Caco-2 (cell line): ENCODE results near the gene TEDC2. TPM values are rescaled to one million over a fixed set of nuclear protein-coding genes. Genes with fewer than 3 reads are reported as not detected.

Experiments
- BruUV-seq: library from RNA; stranded (reverse); fragments of 400-500 nt; replicated peaks from 2 replicates; lab custom pipeline; 2021; lab: Mats Ljungman, UMichigan
- CTCF ChIA-PET: fragments of 300-600 bp; sonication (Branson Sonifier 250); formaldehyde crosslinking; loops from one replicate; lab custom pipeline; 2022; ENCODE audit warnings: antibody characterized with exemption; lab: Charles Lee
- POLR2A ChIA-PET: fragments of 300-600 bp; sonication (Branson Sonifier 250); formaldehyde crosslinking; loops from one replicate; lab custom pipeline; 2022; ENCODE audit warnings: antibody characterized with exemption; lab: Charles Lee
- DNase-seq, 2 experiments: peaks; one replicate each; pipeline versions ENCODE4 v3.0.0 to v3.0.0-alpha.2; 2020 to 2022
- H3K27me3 ChIP-seq: replicated peaks from 2 replicates; pipeline ENCODE4 v1.6.0; 2011; ENCODE audit warnings: low read length; ENCODE audit not compliant: control insufficient read depth, insufficient read depth
- H3K36me3 ChIP-seq: 2 replicates; pipeline ENCODE4 v1.5.1; 2011; ENCODE audit warnings: low read length; ENCODE audit not compliant: control insufficient read depth, insufficient read depth
- H3K4me1 ChIP-seq: fragments of 250-450 bp; sonication (Bioruptor Pico); 2 replicates; pipeline ENCODE4 v1.5.1; 2020; ENCODE audit warnings: mild to moderate bottlenecking
- H3K4me3 ChIP-seq: 2 replicates; pipeline ENCODE4 v1.5.1; 2011; ENCODE audit warnings: low read depth, mild to moderate bottlenecking, control low read depth, low read length
- H3K9me3 ChIP-seq: fragments of 250-450 bp; sonication (Bioruptor Pico); 2 replicates; pipeline ENCODE4 v1.5.1; 2020; ENCODE audit warnings: mild to moderate bottlenecking, moderate library complexity
- H3K27ac Mint-ChIP-seq: one replicate; pipeline ENCODE4 v1.8.0; 2022; ENCODE audit warnings: mixed read lengths; ENCODE audit not compliant: unreplicated experiment
- H3K27me3 Mint-ChIP-seq: one replicate; pipeline ENCODE4 v1.8.0; 2022; ENCODE audit warnings: mixed read lengths; ENCODE audit not compliant: insufficient read depth, unreplicated experiment
- H3K36me3 Mint-ChIP-seq: one replicate; pipeline ENCODE4 v1.8.0; 2022; ENCODE audit warnings: mild to moderate bottlenecking, mixed read lengths; ENCODE audit not compliant: insufficient read depth, unreplicated experiment
- H3K4me1 Mint-ChIP-seq: one replicate; pipeline ENCODE4 v1.8.0; 2022; ENCODE audit warnings: low read depth, mixed read lengths; ENCODE audit not compliant: unreplicated experiment
- H3K4me3 Mint-ChIP-seq: one replicate; pipeline ENCODE4 v1.8.0; 2022; ENCODE audit warnings: mild to moderate bottlenecking, moderate library complexity, mixed read lengths; ENCODE audit not compliant: unreplicated experiment
- H3K9me3 Mint-ChIP-seq: one replicate; pipeline ENCODE4 v1.8.0; 2022; ENCODE audit warnings: mixed read lengths; ENCODE audit not compliant: unreplicated experiment
- intact Hi-C: fragments of 100-400 bp; cut with micrococcal nuclease; formaldehyde crosslinking; loops from one replicate; pipeline ENCODE4 v1.10.0; 2022; ENCODE audit not compliant: unreplicated experiment
- total RNA-seq: library from RNA; stranded (reverse); gene quantifications from 2 replicates; pipeline ENCODE4 v1.2.3, GENCODE V29; 2022
- TF ChIP-seq, protein P1 (sequence below), 2 experiments: fragments of 200-600 bp in 1 of 2; IDR thresholded peaks; 1 replicate in 1 of 2; 2 replicates in 1 of 2; pipeline versions ENCODE4 v1.5.1 to v1.8.0; 2011 to 2022; ENCODE audit warnings: antibody characterized with exemption in 1 of 2, control low read depth in 1 of 2, inconsistent platforms in 1 of 2, low read depth in 1 of 2, low read length in 1 of 2, mild to moderate bottlenecking in 1 of 2, moderate library complexity in 1 of 2; ENCODE audit not compliant: insufficient read depth in 1 of 2, severe bottlenecking in 1 of 2, unreplicated experiment in 1 of 2

TEDC2 gene
- total RNA-seq, 1 experiment from 2014 or later = 29.0 TPM

DNA sequence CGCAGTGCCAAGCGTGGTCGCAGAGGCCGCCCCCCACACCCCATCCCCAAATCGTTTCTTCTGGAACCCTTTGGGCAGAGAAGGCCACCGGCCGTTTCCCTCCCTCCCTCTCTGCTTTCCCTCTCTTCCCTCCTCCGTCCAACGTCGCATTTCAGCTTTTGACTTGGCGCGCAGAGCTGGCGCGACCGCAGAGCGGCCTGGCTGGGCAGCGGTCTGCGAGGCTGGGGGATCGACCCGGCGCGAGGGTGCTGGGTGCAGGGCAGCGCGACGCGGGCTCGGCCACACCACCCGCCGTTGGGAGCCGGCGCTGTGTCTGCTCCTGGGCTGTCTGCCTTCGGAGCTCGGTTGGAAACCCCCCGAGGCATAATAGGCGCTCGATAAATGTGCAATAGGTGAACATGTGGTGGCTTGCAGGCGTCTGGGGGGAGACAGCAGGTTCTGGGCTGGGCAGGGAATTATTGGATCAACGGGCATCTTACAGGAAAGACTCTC lies 8.4 kb downstream of the TEDC2 start:
- Mint-ChIP-seq H3K9me3 (no peaks in the 10 kb centered on the region), H3K27me3 (no peaks in the 10 kb centered on the region), H3K27ac (peak overlapping the region; percentile 55), H3K36me3 (peaks cover 8% of the 10 kb centered on the region), H3K4me3 (peak overlapping the region; percentile 80), H3K4me1 (peaks cover 10% of the 10 kb centered on the region)
- Histone ChIP-seq H3K27me3 (no peaks in the 10 kb centered on the region), H3K4me3 (peak overlapping the region; percentile 47), H3K4me1 (peaks cover 33% of the 10 kb centered on the region), H3K9me3 (no peaks in the 10 kb centered on the region), H3K36me3 (no peaks in the 10 kb centered on the region)
- TSS peak; percentile 7 for BruUV-seq
- TF ChIP-seq, protein P1, sequence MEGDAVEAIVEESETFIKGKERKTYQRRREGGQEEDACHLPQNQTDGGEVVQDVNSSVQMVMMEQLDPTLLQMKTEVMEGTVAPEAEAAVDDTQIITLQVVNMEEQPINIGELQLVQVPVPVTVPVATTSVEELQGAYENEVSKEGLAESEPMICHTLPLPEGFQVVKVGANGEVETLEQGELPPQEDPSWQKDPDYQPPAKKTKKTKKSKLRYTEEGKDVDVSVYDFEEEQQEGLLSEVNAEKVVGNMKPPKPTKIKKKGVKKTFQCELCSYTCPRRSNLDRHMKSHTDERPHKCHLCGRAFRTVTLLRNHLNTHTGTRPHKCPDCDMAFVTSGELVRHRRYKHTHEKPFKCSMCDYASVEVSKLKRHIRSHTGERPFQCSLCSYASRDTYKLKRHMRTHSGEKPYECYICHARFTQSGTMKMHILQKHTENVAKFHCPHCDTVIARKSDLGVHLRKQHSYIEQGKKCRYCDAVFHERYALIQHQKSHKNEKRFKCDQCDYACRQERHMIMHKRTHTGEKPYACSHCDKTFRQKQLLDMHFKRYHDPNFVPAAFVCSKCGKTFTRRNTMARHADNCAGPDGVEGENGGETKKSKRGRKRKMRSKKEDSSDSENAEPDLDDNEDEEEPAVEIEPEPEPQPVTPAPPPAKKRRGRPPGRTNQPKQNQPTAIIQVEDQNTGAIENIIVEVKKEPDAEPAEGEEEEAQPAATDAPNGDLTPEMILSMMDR (IDR thresholded peaks at IDR 0.05; ENCODE audit: insufficient read depth in 1 of 2, low read depth in 1 of 2, low read length in 1 of 2, severe bottlenecking in 1 of 2, unreplicated experiment in 1 of 2) = no peak
- CTCF ChIA-PET = interaction anchor here (0.5 to 1.7 kb wide), 3 partner anchors 8 to 536 kb away, joined by 3 to 14 read pairs (median 3); partner anchors contain the start of gene TEDC2
- intact Hi-C loops = no loop called here
- POLR2A ChIA-PET = interaction anchor here (0.6 to 1.7 kb wide), 4 partner anchors 9 to 788 kb away, joined by 3 to 8 read pairs (median 6); partner anchors contain the start of gene TEDC2
- DNase-seq = peak in 1 of 2 experiments; percentile 30

DNA sequence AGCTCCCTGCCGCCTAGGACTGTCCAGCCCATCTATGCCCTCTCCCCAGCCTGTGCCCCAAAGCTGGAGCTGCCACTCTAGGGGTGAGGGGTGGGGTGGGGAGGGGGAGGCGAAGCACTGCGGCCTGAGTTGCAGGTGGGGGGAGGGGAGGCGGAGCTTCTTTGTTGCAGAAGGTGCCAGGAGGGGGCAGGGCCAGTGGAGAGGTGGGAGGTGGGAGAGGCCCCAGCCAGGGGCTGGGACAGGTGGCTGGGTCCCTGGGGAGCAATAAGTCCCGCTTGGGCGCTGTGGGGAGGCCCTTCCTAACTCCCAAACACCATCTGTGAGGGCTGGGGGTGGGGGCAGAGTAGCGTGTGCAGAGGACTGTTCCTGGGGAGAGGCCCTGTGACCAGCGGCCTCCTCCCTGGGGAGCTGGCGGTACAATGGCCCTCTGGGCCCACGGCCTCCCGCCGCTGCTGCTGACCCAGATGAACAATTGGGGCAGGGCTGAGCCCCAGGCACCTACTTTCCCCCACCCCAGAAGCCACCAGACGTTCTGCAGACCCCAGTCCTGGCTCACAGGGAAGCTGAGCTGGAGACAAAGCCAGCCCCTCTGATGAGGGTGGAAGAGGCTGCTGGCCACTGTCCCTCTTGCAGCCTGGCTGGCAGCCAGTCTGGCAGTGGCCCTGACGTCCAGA lies 9.0 kb downstream of the TEDC2 start:
- H3K4me1 ChIP-seq = peaks cover 36% of the 10 kb centered on the region
- CTCF ChIA-PET = interaction anchor here (0.5 to 1.7 kb wide), 3 partner anchors 32 to 535 kb away, joined by 3 to 14 read pairs (median 3); no protein-coding TSS in a partner anchor

More for the DNA sequence above, 9.0 kb downstream of the TEDC2 start:
- Mint-ChIP-seq H3K27ac (no peak overlapping the region), H3K36me3 (peaks cover 4% of the 10 kb centered on the region), H3K9me3 (no peaks in the 10 kb centered on the region), H3K4me1 (peaks cover 11% of the 10 kb centered on the region), H3K4me3 (peak overlapping the region; percentile 80), H3K27me3 (no peaks in the 10 kb centered on the region)
- H3K27me3 ChIP-seq = no peaks in the 10 kb centered on the region
- intact Hi-C loops = no loop called here
- DNase-seq = peak in 1 of 2 experiments; percentile 47
- POLR2A ChIA-PET = interaction anchor here (0.6 to 1.7 kb wide), 4 partner anchors 9 to 788 kb away, joined by 3 to 8 read pairs (median 6); partner anchors contain the start of gene TEDC2
- no TSS peak for BruUV-seq
- TF ChIP-seq, protein P1 (IDR thresholded peaks at IDR 0.05; ENCODE audit: insufficient read depth in 1 of 2, low read depth in 1 of 2, low read length in 1 of 2, severe bottlenecking in 1 of 2, unreplicated experiment in 1 of 2) = no peak
- no peaks in the 10 kb centered on the region for H3K36me3 ChIP-seq
- no peaks in the 10 kb centered on the region for H3K9me3 ChIP-seq
- H3K4me3 ChIP-seq = peak overlapping the region; percentile 47
